Ascending aorta (tissue), 2 donors: ENCODE measurements around the gene RBM39. TPM values are rescaled to one million over a fixed set of nuclear protein-coding genes. Genes with fewer than 3 reads are reported as not detected.

Source experiments
- DNase-seq, 2 donors: peaks; one replicate each; pipeline ENCODE4 v3.0.0-alpha.2; 2019; ENCODE audit warnings: low spot score in 2 of 2
- H3K27ac ChIP-seq, 2 donors: fragments of 200-600 bp; sonication (generic); one replicate each; pipeline ENCODE4 v1.5.1; 2016 to 2017; ENCODE audit warnings: mild to moderate bottlenecking in 1 of 2
- H3K27me3 ChIP-seq: fragments of 200-600 bp; sonication (generic); one replicate; pipeline ENCODE4 v1.5.1; 2017
- H3K36me3 ChIP-seq, 2 donors: fragments of 200-600 bp; sonication (generic); one replicate each; pipeline ENCODE4 v1.5.1; 2016
- H3K4me1 ChIP-seq, 2 donors: fragments of 200-600 bp; sonication (generic); one replicate each; pipeline ENCODE4 v1.5.1; 2016 to 2017; ENCODE audit warnings: mild to moderate bottlenecking in 1 of 2
- H3K4me3 ChIP-seq, 2 donors: fragments of 200-600 bp; sonication (generic); one replicate each; pipeline ENCODE4 v1.5.1; 2016 to 2017; ENCODE audit warnings: mild to moderate bottlenecking in 1 of 2
- H3K9me3 ChIP-seq, 2 donors: fragments of 200-600 bp; sonication (generic); one replicate each; pipeline ENCODE4 v1.5.1; 2016
- CTCF ChIP-seq, 3 experiments: fragments of 200-600 bp in 2 of 3; fragments of 450-650 bp in 1 of 3; sonication (generic) in 2 of 3; IDR thresholded peaks; one replicate each; pipeline ENCODE4 v1.5.1; 2016 to 2019; ENCODE audit warnings: antibody characterized with exemption in 3 of 3, mild to moderate bottlenecking in 1 of 3, moderate library complexity in 1 of 3
- intact Hi-C: fragments of 100-400 bp; cut with DNase I; formaldehyde crosslinking; loops from one replicate; pipeline ENCODE4 v1.15.1; 2023
- total RNA-seq: library from RNA; depleted of rRNA; stranded (reverse); fragments of >200 nt; gene quantifications from one replicate; pipeline ENCODE4 v1.1.0, GENCODE V29; 2016

Gene RBM39
- total RNA-seq, 1 donor from 2014 or later = 232 TPM

- Histone ChIP-seq H3K9me3 (no peaks in the 10 kb centered on the region), H3K27ac (peak overlapping the region in 1 of 2 donors; percentile 97), H3K27me3 (no peaks in the 10 kb centered on the region), H3K4me3 (peak overlapping the region in 1 of 2 donors; percentile 91), H3K36me3 (no peaks in the 10 kb centered on the region), H3K4me1 (peaks cover 2 to 33% of the 10 kb centered on the region in 2 donors)
- DNase-seq = no peak
- intact Hi-C loops = loop anchor here (5.0 kb wide), 1 partner anchor 59 kb away; no protein-coding TSS in a partner anchor
- TF ChIP-seq CTCF (IDR thresholded peaks at IDR 0.05) = no peak
These were observed 81.0 kb downstream of the RBM39 start for GRCh38 chr20:35661053-35661452.

- TF ChIP-seq CTCF (IDR thresholded peaks at IDR 0.05) = no peak
- peaks cover 2 to 33% of the 10 kb centered on the region in 2 donors for H3K4me1 ChIP-seq
- no peak overlapping the region for H3K27ac ChIP-seq
- peak overlapping the region in 1 of 2 donors; percentile 91 for H3K4me3 ChIP-seq
- no peaks in the 10 kb centered on the region for H3K27me3 ChIP-seq
- intact Hi-C loops = loop anchor here (5.0 kb wide), 1 partner anchor 58 kb away; no protein-coding TSS in a partner anchor
- no peak for DNase-seq
- no peaks in the 10 kb centered on the region for H3K36me3 ChIP-seq
- no peaks in the 10 kb centered on the region for H3K9me3 ChIP-seq
These were observed 81.7 kb downstream of the RBM39 start for GRCh38 chr20:35660122-35660937.

- no peaks in the 10 kb centered on the region for H3K9me3 ChIP-seq
- H3K4me1 ChIP-seq = peaks cover 0 to 35% of the 10 kb centered on the region in 2 donors
- intact Hi-C loops = no loop called here
- no peak for DNase-seq
- no peak overlapping the region for H3K27ac ChIP-seq
- no peak overlapping the region for H3K4me3 ChIP-seq
- no peaks in the 10 kb centered on the region for H3K27me3 ChIP-seq
- H3K36me3 ChIP-seq = peaks cover 18 to 29% of the 10 kb centered on the region in 2 donors
- TF ChIP-seq CTCF (IDR thresholded peaks at IDR 0.05) = no peak
These were observed 84.8 kb downstream of the RBM39 start for GRCh38 chr20:35657271-35657670.

- H3K27me3 ChIP-seq = no peaks in the 10 kb centered on the region
- TF ChIP-seq CTCF (IDR thresholded peaks at IDR 0.05) = no peak
- H3K27ac ChIP-seq = no peak overlapping the region
- H3K9me3 ChIP-seq = no peaks in the 10 kb centered on the region
- intact Hi-C loops = no loop called here
- DNase-seq = no peak
- H3K36me3 ChIP-seq = peaks cover 18 to 29% of the 10 kb centered on the region in 2 donors
- no peak overlapping the region for H3K4me3 ChIP-seq
- H3K4me1 ChIP-seq = peaks cover 4 to 31% of the 10 kb centered on the region in 2 donors
These were observed 87.6 kb downstream of the RBM39 start for GRCh38 chr20:35654415-35654814.

- Histone ChIP-seq H3K36me3 (peaks cover 18 to 29% of the 10 kb centered on the region in 2 donors), H3K9me3 (no peaks in the 10 kb centered on the region), H3K27ac (no peak overlapping the region), H3K27me3 (no peaks in the 10 kb centered on the region), H3K4me3 (no peak overlapping the region), H3K4me1 (peaks cover 4 to 36% of the 10 kb centered on the region in 2 donors)
- intact Hi-C loops = no loop called here
- DNase-seq = no peak
- no peak for TF ChIP-seq CTCF (IDR thresholded peaks at IDR 0.05)
These were observed 88.2 kb downstream of the RBM39 start for GRCh38 chr20:35653893-35654292.

Other genes with a start within 250 kb of the RBM39 start
- gene C20orf173, start 212.6 kb downstream of the RBM39 start, total RNA-seq = not detected
- 67.7 TPM for gene ERGIC3, start 200.2 kb downstream of the RBM39 start, total RNA-seq
- 35.3 TPM for gene SPAG4, start 126.4 kb downstream of the RBM39 start, total RNA-seq
- 208 TPM for gene CPNE1, start 77.4 kb downstream of the RBM39 start, total RNA-seq
- 8.9 TPM for gene RBM12, start 77.4 kb downstream of the RBM39 start, total RNA-seq
- gene NFS1, start 42.9 kb downstream of the RBM39 start, total RNA-seq = 62.2 TPM
- gene ROMO1, start 42.9 kb downstream of the RBM39 start, total RNA-seq = 85.5 TPM
- gene PHF20, start 29.8 kb upstream of the RBM39 start, total RNA-seq = 109 TPM
- 146 TPM for gene SCAND1, start 212.2 kb upstream of the RBM39 start, total RNA-seq
- gene CNBD2, start 226.3 kb upstream of the RBM39 start, total RNA-seq = not detected